ENCODE results near the gene CMIP.
A peak's percentile ranks its signal among the peaks of the same experiment; 100 is the strongest.
"Not testable (repeated sequence)": the region's sequence is repeated elsewhere in the genome, so short reads cannot be mapped to it uniquely, and the experiment has no call there.

CMIP gene

GRCh38 chr16:81519301-81520150 is 74.9 kb downstream of the CMIP start:
- DNase-seq: no peak

- DNase-seq: no peak
Measured at GRCh38 chr16:81520151-81520470, 75.5 kb downstream of the CMIP start.

- DNase-seq: no peak
Measured at GRCh38 chr16:81520560-81521135, 76.0 kb downstream of the CMIP start.

- peak; percentile 72 for DNase-seq
Measured at GRCh38 chr16:81521141-81521626, 76.6 kb downstream of the CMIP start.

- DNase-seq: no peak
Measured at GRCh38 chr16:81522108-81522701, 77.6 kb downstream of the CMIP start.

GRCh38 chr16:81522851-81523250 is 78.2 kb downstream of the CMIP start:
- not testable (repeated sequence) for DNase-seq

- DNase-seq: peak; percentile 18
Measured at GRCh38 chr16:81523387-81524115, 78.9 kb downstream of the CMIP start.

GRCh38 chr16:81524382-81524781 is 79.8 kb downstream of the CMIP start:
- peak; percentile 48 for DNase-seq

- not testable (repeated sequence) for DNase-seq
Measured at GRCh38 chr16:81524885-81525284, 80.3 kb downstream of the CMIP start.

GRCh38 chr16:81526199-81526598 is 81.6 kb downstream of the CMIP start:
- no peak for DNase-seq

- DNase-seq: no peak
Measured at GRCh38 chr16:81526935-81527334, 82.3 kb downstream of the CMIP start.

GRCh38 chr16:81527477-81528178 is 83.0 kb downstream of the CMIP start:
- no peak for DNase-seq

GRCh38 chr16:81528256-81528655 is 83.6 kb downstream of the CMIP start:
- no peak for DNase-seq

GRCh38 chr16:81530296-81530721 is 85.7 kb downstream of the CMIP start:
- no peak for DNase-seq

- DNase-seq: no peak
Measured at GRCh38 chr16:81530814-81531213, 86.2 kb downstream of the CMIP start.

- DNase-seq: no peak
Measured at GRCh38 chr16:81531419-81531821, 86.8 kb downstream of the CMIP start.

- DNase-seq: no peak
Measured at GRCh38 chr16:81532491-81533174, 88.0 kb downstream of the CMIP start.

GRCh38 chr16:81533175-81533507 is 88.5 kb downstream of the CMIP start:
- DNase-seq: no peak

GRCh38 chr16:81535679-81536360 is 91.2 kb downstream of the CMIP start:
- DNase-seq: no peak

GRCh38 chr16:81536648-81537047 is 92.0 kb downstream of the CMIP start:
- no peak for DNase-seq
